ENCODE results near the gene PIK3CD.
"Not testable (repeated sequence)": the region's sequence is repeated elsewhere in the genome, so short reads cannot be mapped to it uniquely, and the experiment has no call there.

Gene PIK3CD

GRCh38 chr1:9736241-9736640 is 84.7 kb downstream of the PIK3CD start:
- peaks cover 38% of the 10 kb centered on the region for H3K4me1 Mint-ChIP-seq
- H3K36me3 Mint-ChIP-seq = peaks cover 19% of the 10 kb centered on the region
- H3K27ac Mint-ChIP-seq = no peak overlapping the region
- no peaks in the 10 kb centered on the region for H3K27me3 Mint-ChIP-seq
- no peak overlapping the region for H3K4me3 Mint-ChIP-seq
- H3K9me3 Mint-ChIP-seq = no peaks in the 10 kb centered on the region

- Mint-ChIP-seq H3K4me3 (no peak overlapping the region), H3K27ac (no peak overlapping the region), H3K4me1 (peaks cover 30% of the 10 kb centered on the region), H3K9me3 (no peaks in the 10 kb centered on the region), H3K36me3 (peaks cover 13% of the 10 kb centered on the region), H3K27me3 (no peaks in the 10 kb centered on the region)
Observed at GRCh38 chr1:9737057-9737456, 85.5 kb downstream of the PIK3CD start.

DNA sequence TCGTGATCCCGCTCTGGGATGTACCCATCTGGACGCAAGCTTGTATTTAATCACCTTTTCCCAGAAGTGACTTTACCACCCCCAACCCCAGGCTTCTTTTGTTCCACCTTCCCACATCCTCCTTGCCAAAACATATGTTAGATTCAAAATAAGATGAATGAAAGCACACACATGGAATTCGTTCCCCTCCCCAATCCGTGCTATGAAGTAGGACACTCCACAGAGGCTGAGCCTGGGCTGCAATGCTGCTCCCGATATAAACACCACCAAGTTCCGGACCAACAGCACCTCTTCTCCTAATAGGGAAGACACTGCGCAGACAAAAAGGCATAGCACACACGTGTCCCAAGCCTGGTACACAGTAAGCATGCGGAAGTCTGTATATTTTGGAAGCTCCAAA is 86.1 kb downstream of the PIK3CD start:
- Mint-ChIP-seq H3K36me3 (peaks cover 11% of the 10 kb centered on the region), H3K4me1 (peaks cover 27% of the 10 kb centered on the region), H3K27ac (peak overlapping the region; percentile 30), H3K9me3 (no peaks in the 10 kb centered on the region), H3K27me3 (no peaks in the 10 kb centered on the region), H3K4me3 (peak overlapping the region; percentile 26)

DNA sequence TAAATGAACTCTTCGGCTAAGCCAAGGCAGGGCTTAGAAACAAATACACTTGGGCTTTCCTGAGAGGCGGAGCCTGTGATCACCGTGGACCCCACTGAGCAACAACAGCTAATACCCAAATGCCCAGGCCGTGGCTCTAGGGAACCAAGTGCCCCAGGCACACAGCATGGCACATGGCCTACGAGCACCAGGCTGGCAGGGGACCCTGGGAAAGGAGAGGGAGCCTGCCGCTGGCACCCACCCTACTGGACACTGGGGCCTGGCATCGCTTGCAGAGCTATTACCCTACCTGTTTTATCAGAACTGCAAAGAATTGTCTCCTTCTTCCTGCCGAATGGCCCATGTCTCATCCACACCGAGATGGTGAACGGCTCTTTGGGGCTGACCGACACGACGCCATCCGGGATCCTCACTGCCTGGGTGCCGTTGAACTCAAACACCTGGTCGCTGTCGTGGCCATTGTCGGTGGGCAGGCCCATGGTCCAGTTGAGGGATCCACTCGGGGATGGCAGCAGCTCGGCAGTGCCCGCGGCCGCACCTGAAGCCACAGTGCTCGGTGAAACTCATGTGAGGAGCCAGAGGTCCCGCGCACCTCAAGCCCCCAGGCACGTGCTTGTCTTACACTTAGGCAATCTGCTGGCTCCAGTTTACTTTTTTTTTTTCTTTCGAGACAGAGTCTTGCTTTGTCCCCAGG is 92.7 kb downstream of the PIK3CD start:
- no peaks in the 10 kb centered on the region for H3K27me3 Mint-ChIP-seq
- H3K27ac Mint-ChIP-seq = no peak overlapping the region
- peaks cover 1% of the 10 kb centered on the region for H3K36me3 Mint-ChIP-seq
- no peaks in the 10 kb centered on the region for H3K4me1 Mint-ChIP-seq
- H3K4me3 Mint-ChIP-seq = no peak overlapping the region
- no peaks in the 10 kb centered on the region for H3K9me3 Mint-ChIP-seq

GRCh38 chr1:9746211-9746610 is 94.7 kb downstream of the PIK3CD start:
- Mint-ChIP-seq H3K27me3 (no peaks in the 10 kb centered on the region), H3K27ac (no peak overlapping the region), H3K4me3 (no peak overlapping the region), H3K36me3 (peaks cover 3% of the 10 kb centered on the region), H3K4me1 (no peaks in the 10 kb centered on the region), H3K9me3 (no peaks in the 10 kb centered on the region)

DNA sequence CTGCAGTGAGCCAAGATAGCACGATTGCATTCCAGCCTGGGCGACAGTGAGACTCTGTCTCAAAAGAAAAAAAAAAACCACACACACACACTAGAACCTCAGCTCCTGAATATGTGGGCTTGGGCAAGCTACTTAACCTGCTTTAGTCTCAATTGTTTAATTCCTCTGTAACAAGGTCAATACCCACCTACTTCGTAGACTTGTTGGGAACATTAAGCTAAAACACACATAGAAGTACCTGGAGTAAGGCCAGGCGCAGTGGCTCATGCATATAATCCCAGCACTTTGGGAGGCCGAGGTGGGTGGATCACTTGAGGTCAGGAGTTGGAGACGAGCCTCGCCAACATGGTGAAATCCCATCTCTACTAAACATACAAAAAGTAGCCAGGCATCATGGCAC is 95.1 kb downstream of the PIK3CD start:
- Mint-ChIP-seq H3K27ac (no peak overlapping the region), H3K27me3 (no peaks in the 10 kb centered on the region), H3K9me3 (no peaks in the 10 kb centered on the region), H3K4me1 (no peaks in the 10 kb centered on the region), H3K36me3 (peaks cover 3% of the 10 kb centered on the region), H3K4me3 (no peak overlapping the region)

- H3K36me3 Mint-ChIP-seq, H3K27ac Mint-ChIP-seq, H3K9me3 Mint-ChIP-seq, H3K27me3 Mint-ChIP-seq, H3K4me3 Mint-ChIP-seq, H3K4me1 Mint-ChIP-seq: not testable (repeated sequence)
Observed at GRCh38 chr1:9748391-9748790, 96.9 kb downstream of the PIK3CD start.

GRCh38 chr1:9749361-9749760 is 97.8 kb downstream of the PIK3CD start:
- H3K27ac Mint-ChIP-seq = no peak overlapping the region
- no peaks in the 10 kb centered on the region for H3K9me3 Mint-ChIP-seq
- H3K36me3 Mint-ChIP-seq = peaks cover 3% of the 10 kb centered on the region
- H3K4me1 Mint-ChIP-seq = no peaks in the 10 kb centered on the region
- no peaks in the 10 kb centered on the region for H3K27me3 Mint-ChIP-seq
- no peak overlapping the region for H3K4me3 Mint-ChIP-seq

- no peaks in the 10 kb centered on the region for H3K9me3 Mint-ChIP-seq
- H3K36me3 Mint-ChIP-seq = peaks cover 5% of the 10 kb centered on the region
- peaks cover 12% of the 10 kb centered on the region for H3K4me1 Mint-ChIP-seq
- no peak overlapping the region for H3K4me3 Mint-ChIP-seq
- H3K27ac Mint-ChIP-seq = no peak overlapping the region
- no peaks in the 10 kb centered on the region for H3K27me3 Mint-ChIP-seq
Observed at GRCh38 chr1:9751971-9752370, 100.4 kb downstream of the PIK3CD start.

- H3K36me3 Mint-ChIP-seq = peaks cover 5% of the 10 kb centered on the region
Observed at GRCh38 chr1:9753121-9753531, 101.6 kb downstream of the PIK3CD start.

DNA sequence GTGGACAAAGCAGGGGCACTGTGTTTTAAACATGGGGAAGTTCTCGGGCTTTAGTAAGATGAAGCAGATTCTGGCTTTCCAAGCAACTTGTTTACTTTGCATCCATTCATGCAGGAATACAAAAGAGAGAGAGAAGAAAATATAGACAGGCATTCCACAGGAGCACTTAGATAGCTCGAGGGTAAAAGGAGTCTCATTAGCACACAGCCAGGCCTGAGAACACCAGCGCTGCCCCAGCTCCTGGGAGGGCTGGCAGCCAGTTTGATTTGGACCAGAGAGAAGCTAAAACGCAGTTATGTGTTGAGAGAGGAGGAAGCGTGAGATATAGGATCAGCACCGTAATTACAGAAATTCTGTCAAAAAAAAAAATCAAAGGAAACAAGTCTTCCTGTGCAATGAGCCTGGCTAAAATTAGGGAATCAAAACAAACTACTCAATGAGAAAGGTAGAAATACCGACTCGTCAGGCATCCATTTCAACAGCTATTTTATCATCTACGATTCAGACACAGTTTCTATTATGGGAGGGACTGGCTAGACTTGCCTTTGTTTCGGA is 104.0 kb downstream of the PIK3CD start:
- Mint-ChIP-seq H3K36me3 (peaks cover 4% of the 10 kb centered on the region), H3K4me3 (no peak overlapping the region), H3K4me1 (peaks cover 24% of the 10 kb centered on the region), H3K27ac (peak overlapping the region; percentile 60), H3K27me3 (no peaks in the 10 kb centered on the region), H3K9me3 (no peaks in the 10 kb centered on the region)

More at GRCh38 chr1:9753121-9753531, 101.6 kb downstream of the PIK3CD start:
- H3K27me3 Mint-ChIP-seq = no peaks in the 10 kb centered on the region
- H3K4me1 Mint-ChIP-seq = peaks cover 15% of the 10 kb centered on the region
- no peak overlapping the region for H3K27ac Mint-ChIP-seq
- no peaks in the 10 kb centered on the region for H3K9me3 Mint-ChIP-seq
- H3K4me3 Mint-ChIP-seq = no peak overlapping the region

DNA sequence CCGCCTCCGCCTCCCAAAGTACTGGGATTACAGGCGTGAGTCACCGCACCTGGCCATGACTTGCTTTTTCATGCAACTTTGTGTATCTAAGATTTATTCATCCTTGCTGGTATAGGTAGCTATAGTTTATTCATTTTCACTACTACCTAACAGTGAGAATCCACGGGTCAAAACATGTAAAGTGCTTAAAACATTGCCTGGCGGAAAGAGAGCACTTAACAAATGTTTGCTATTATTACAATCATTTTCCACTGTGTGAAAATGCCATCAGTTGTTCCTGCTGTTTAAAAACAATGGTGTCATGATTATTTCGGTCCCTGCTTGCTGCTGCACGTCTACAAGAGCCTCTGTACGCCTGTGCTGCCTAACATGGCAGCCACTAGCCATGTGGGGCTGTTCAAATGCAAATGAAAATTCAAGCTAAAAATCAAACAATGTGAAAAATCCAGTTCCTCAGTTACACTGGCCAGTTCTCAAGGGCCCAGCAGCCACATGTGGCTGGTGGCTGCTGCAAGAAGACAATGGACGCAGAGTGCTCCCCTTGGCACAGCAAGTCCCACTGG is 107.1 kb downstream of the PIK3CD start:
- no peaks in the 10 kb centered on the region for H3K27me3 Mint-ChIP-seq
- peaks cover 34% of the 10 kb centered on the region for H3K4me1 Mint-ChIP-seq
- no peaks in the 10 kb centered on the region for H3K9me3 Mint-ChIP-seq
- H3K36me3 Mint-ChIP-seq = peaks cover 2% of the 10 kb centered on the region
- H3K4me3 Mint-ChIP-seq = no peak overlapping the region
- no peak overlapping the region for H3K27ac Mint-ChIP-seq

- Mint-ChIP-seq H3K4me3 (no peak overlapping the region), H3K27me3 (no peaks in the 10 kb centered on the region), H3K27ac (no peak overlapping the region), H3K9me3 (no peaks in the 10 kb centered on the region), H3K36me3 (peaks cover 2% of the 10 kb centered on the region), H3K4me1 (peaks cover 42% of the 10 kb centered on the region)
Observed at GRCh38 chr1:9759939-9760338, 108.4 kb downstream of the PIK3CD start.

DNA sequence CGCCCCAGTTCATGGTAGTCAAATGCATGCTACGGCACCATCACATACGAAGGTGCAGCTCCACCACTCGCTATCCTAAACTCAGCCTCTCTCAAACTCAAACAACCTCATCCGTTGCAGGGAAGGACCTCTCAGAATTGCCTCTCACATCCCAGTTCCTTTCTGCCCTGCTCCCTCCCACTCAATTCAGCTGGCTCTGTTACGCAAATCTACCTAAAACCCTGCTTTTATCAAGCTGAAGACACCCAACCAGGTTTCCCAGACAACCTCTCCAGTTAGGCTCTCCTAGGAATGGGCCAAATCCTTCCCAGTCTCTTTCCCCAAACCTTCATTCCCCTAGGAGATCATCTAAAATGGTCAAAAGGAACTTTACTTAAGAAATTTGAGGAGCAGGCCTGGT is 109.3 kb downstream of the PIK3CD start:
- Mint-ChIP-seq H3K4me1 (peaks cover 37% of the 10 kb centered on the region), H3K4me3 (no peak overlapping the region), H3K9me3 (no peaks in the 10 kb centered on the region), H3K27me3 (no peaks in the 10 kb centered on the region), H3K36me3 (no peaks in the 10 kb centered on the region), H3K27ac (no peak overlapping the region)

DNA sequence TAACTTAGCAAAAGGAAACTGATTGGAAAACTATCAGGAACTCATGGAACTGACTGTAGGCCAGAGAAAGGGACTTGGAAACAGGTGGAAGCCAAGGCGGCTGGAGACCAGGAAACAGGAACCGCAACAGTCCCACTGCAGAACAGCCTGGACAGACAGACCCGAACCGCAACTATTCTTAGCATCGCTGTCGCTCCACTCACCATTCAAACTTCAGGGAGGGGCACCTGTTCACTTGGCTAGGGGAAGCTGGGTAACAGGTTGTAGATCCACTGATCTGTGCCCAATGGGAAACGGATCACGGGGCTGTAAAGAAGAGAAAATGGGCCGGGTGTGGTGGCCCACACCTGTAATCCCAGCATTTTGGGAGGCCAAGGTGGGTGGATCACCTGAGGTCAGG is 110.3 kb downstream of the PIK3CD start:
- Mint-ChIP-seq H3K27ac (no peak overlapping the region), H3K27me3 (no peaks in the 10 kb centered on the region), H3K4me3 (no peak overlapping the region), H3K36me3 (no peaks in the 10 kb centered on the region), H3K9me3 (no peaks in the 10 kb centered on the region), H3K4me1 (peaks cover 34% of the 10 kb centered on the region)

GRCh38 chr1:9762446-9762845 is 110.9 kb downstream of the PIK3CD start:
- not testable (repeated sequence) for H3K27me3 Mint-ChIP-seq, H3K9me3 Mint-ChIP-seq, H3K27ac Mint-ChIP-seq, H3K4me3 Mint-ChIP-seq, H3K36me3 Mint-ChIP-seq
- peaks cover 34% of the 10 kb centered on the region for H3K4me1 Mint-ChIP-seq
